Measurements from ENCODE around the gene EHBP1L1. TPM values are rescaled to one million over a fixed set of nuclear protein-coding genes. Genes with fewer than 3 reads are reported as not detected.

Gene EHBP1L1
- total and polyA plus RNA-seq, 4 donors = 1.1 to 120 (median 10.0) TPM

GRCh38 chr11:65622011-65622410 lies 46.2 kb downstream of the EHBP1L1 start:
- Histone ChIP-seq H3K4me3 (ENCODE audit: low read depth in 1 of 3, low read length in 3 of 3) (no peak overlapping the region), H3K4me1 (ENCODE audit: control insufficient read depth in 4 of 4, insufficient read depth in 4 of 4, low read length in 3 of 4) (peaks cover 0 to 7% (median 6%) of the 10 kb centered on the region in 4 donors), H3K9ac (ENCODE audit: low read depth in 1 of 2, low read length in 2 of 2) (no peak overlapping the region), H3K27me3 (ENCODE audit: control insufficient read depth in 4 of 4, insufficient read depth in 4 of 4, low read length in 3 of 4) (no peaks in the 10 kb centered on the region), H3K9me3 (ENCODE audit: control insufficient read depth in 4 of 4, low read length in 3 of 4) (no peaks in the 10 kb centered on the region), H3K36me3 (ENCODE audit: control insufficient read depth in 4 of 4, insufficient read depth in 3 of 4, low read depth in 1 of 4, low read length in 3 of 4) (peaks cover 17 to 64% (median 18%) of the 10 kb centered on the region in 4 donors), H3K27ac (ENCODE audit: low read depth in 1 of 2, low read length in 2 of 2) (no peak overlapping the region)
- peak in 1 of 2 donors; percentile 31 for TF ChIP-seq HNF4A (conservative IDR thresholded peaks at IDR 0.05)
- TF ChIP-seq MAX (IDR thresholded peaks at IDR 0.05) = no peak
- 84% methylated on average over 16 of the region's 16 CpGs for WGBS
- DNase-seq (ENCODE audit: low spot score) = no peak

- TF ChIP-seq MAX (IDR thresholded peaks at IDR 0.05) = no peak
- no peak overlapping the region for H3K27ac ChIP-seq (ENCODE audit: low read depth in 1 of 2, low read length in 2 of 2)
- peaks cover 16 to 70% (median 18%) of the 10 kb centered on the region in 4 donors for H3K36me3 ChIP-seq (ENCODE audit: control insufficient read depth in 4 of 4, insufficient read depth in 3 of 4, low read depth in 1 of 4, low read length in 3 of 4)
- DNase-seq (ENCODE audit: low spot score) = no peak
- no peaks in the 10 kb centered on the region for H3K27me3 ChIP-seq (ENCODE audit: control insufficient read depth in 4 of 4, insufficient read depth in 4 of 4, low read length in 3 of 4)
- 97% methylated on average over 14 of the region's 14 CpGs for WGBS
- no peaks in the 10 kb centered on the region for H3K9me3 ChIP-seq (ENCODE audit: control insufficient read depth in 4 of 4, low read length in 3 of 4)
- H3K4me1 ChIP-seq (ENCODE audit: control insufficient read depth in 4 of 4, insufficient read depth in 4 of 4, low read length in 3 of 4) = peaks cover 0 to 3% (median 1%) of the 10 kb centered on the region in 4 donors
- no peak overlapping the region for H3K9ac ChIP-seq (ENCODE audit: low read depth in 1 of 2, low read length in 2 of 2)
- no peak overlapping the region for H3K4me3 ChIP-seq (ENCODE audit: low read depth in 1 of 3, low read length in 3 of 3)
Observed at GRCh38 chr11:65623177-65623576, 47.3 kb downstream of the EHBP1L1 start.

GRCh38 chr11:65623852-65624616 lies 48.2 kb downstream of the EHBP1L1 start:
- Histone ChIP-seq H3K36me3 (ENCODE audit: control insufficient read depth in 4 of 4, insufficient read depth in 3 of 4, low read depth in 1 of 4, low read length in 3 of 4) (peaks cover 10 to 69% (median 15%) of the 10 kb centered on the region in 4 donors), H3K4me1 (ENCODE audit: control insufficient read depth in 4 of 4, insufficient read depth in 4 of 4, low read length in 3 of 4) (peaks cover 0 to 3% (median 1%) of the 10 kb centered on the region in 4 donors), H3K27ac (ENCODE audit: low read depth in 1 of 2, low read length in 2 of 2) (no peak overlapping the region), H3K4me3 (ENCODE audit: low read depth in 1 of 3, low read length in 3 of 3) (no peak overlapping the region), H3K27me3 (ENCODE audit: control insufficient read depth in 4 of 4, insufficient read depth in 4 of 4, low read length in 3 of 4) (no peaks in the 10 kb centered on the region), H3K9ac (ENCODE audit: low read depth in 1 of 2, low read length in 2 of 2) (no peak overlapping the region), H3K9me3 (ENCODE audit: control insufficient read depth in 4 of 4, low read length in 3 of 4) (no peaks in the 10 kb centered on the region)
- TF ChIP-seq NR2F2 (IDR thresholded peaks at IDR 0.05) = no peak
- TF ChIP-seq HNF4G (IDR thresholded peaks at IDR 0.05) = no peak
- TF ChIP-seq TAF1 (conservative IDR thresholded peaks at IDR 0.05) = no peak
- no peak for TF ChIP-seq FOXA2 (IDR thresholded peaks at IDR 0.05)
- no peak for TF ChIP-seq HNF4A (conservative IDR thresholded peaks at IDR 0.05)
- no peak for TF ChIP-seq RXRA (IDR thresholded peaks at IDR 0.05)
- TF ChIP-seq YY1 (IDR thresholded peaks at IDR 0.05) = no peak
- TF ChIP-seq FOXA1 (IDR thresholded peaks at IDR 0.05) = no peak
- TF ChIP-seq EGR1 (IDR thresholded peaks at IDR 0.05; ENCODE audit: low read depth in 2 of 2) = no peak
- no peak for TF ChIP-seq CTCF (IDR thresholded peaks at IDR 0.05; ENCODE audit: low read depth, low read length, missing input control)
- TF ChIP-seq REST (IDR thresholded peaks at IDR 0.05) = no peak
- TF ChIP-seq ATF3 (IDR thresholded peaks at IDR 0.05) = no peak
- TF ChIP-seq GABPA (IDR thresholded peaks at IDR 0.05 in 1 of 2, conservative IDR thresholded peaks at IDR 0.05 in 1 of 2) = no peak
- TF ChIP-seq SP1 (IDR thresholded peaks at IDR 0.05) = no peak
- no peak for TF ChIP-seq MAX (IDR thresholded peaks at IDR 0.05)
- no peak for TF ChIP-seq ZBTB33 (IDR thresholded peaks at IDR 0.05)
- TF ChIP-seq JUND (IDR thresholded peaks at IDR 0.05) = no peak
- TF ChIP-seq RAD21 (IDR thresholded peaks at IDR 0.05) = no peak
- 94% methylated on average over 25 of the region's 25 CpGs for WGBS
- DNase-seq (ENCODE audit: low spot score) = no peak

Measured in liver (tissue), 9 donors.